KG1 (cell line): ENCODE measurements around the gene EPHA4.
"Not testable (repeated sequence)": the region's sequence is repeated elsewhere in the genome, so short reads cannot be mapped to it uniquely, and the experiment has no call there.

Source experiments
- DNase-seq: peaks from one replicate; lab custom pipeline; 2025; lab: John Stamatoyannopoulos, UW

EPHA4 gene

GRCh38 chr2:221539246-221539645 lies 32.9 kb downstream of the EPHA4 start:
- DNase-seq: no peak

- DNase-seq: no peak
Observed at GRCh38 chr2:221535824-221536223, 36.3 kb downstream of the EPHA4 start.

GRCh38 chr2:221533299-221533698 lies 38.8 kb downstream of the EPHA4 start:
- DNase-seq: no peak

GRCh38 chr2:221532641-221533040 lies 39.5 kb downstream of the EPHA4 start:
- no peak for DNase-seq

GRCh38 chr2:221530653-221531037 lies 41.5 kb downstream of the EPHA4 start:
- no peak for DNase-seq

- no peak for DNase-seq
Observed at GRCh38 chr2:221529943-221530652, 42.0 kb downstream of the EPHA4 start.

GRCh38 chr2:221529177-221529942 lies 42.7 kb downstream of the EPHA4 start:
- DNase-seq: no peak

GRCh38 chr2:221527776-221528309 lies 44.3 kb downstream of the EPHA4 start:
- DNase-seq: no peak

- no peak for DNase-seq
Observed at GRCh38 chr2:221524158-221524557, 47.9 kb downstream of the EPHA4 start.

GRCh38 chr2:221521233-221521845 lies 50.8 kb downstream of the EPHA4 start:
- DNase-seq: no peak

- no peak for DNase-seq
Observed at GRCh38 chr2:221518935-221519625, 53.0 kb downstream of the EPHA4 start.

- no peak for DNase-seq
Observed at GRCh38 chr2:221518201-221518934, 53.7 kb downstream of the EPHA4 start.

GRCh38 chr2:221517696-221518151 lies 54.4 kb downstream of the EPHA4 start:
- DNase-seq: peak; percentile 67

- no peak for DNase-seq
Observed at GRCh38 chr2:221517146-221517695, 54.9 kb downstream of the EPHA4 start.

GRCh38 chr2:221515864-221516263 lies 56.2 kb downstream of the EPHA4 start:
- no peak for DNase-seq

- no peak for DNase-seq
Observed at GRCh38 chr2:221514305-221515040, 57.6 kb downstream of the EPHA4 start.

GRCh38 chr2:221513232-221513631 lies 58.9 kb downstream of the EPHA4 start:
- DNase-seq: no peak

- not testable (repeated sequence) for DNase-seq
Observed at GRCh38 chr2:221511325-221511724, 60.8 kb downstream of the EPHA4 start.

GRCh38 chr2:221506469-221506868 lies 65.6 kb downstream of the EPHA4 start:
- no peak for DNase-seq

GRCh38 chr2:221505605-221506004 lies 66.5 kb downstream of the EPHA4 start:
- DNase-seq: no peak
